ENCODE data around the gene SPTLC1.
"Not testable (repeated sequence)": the region's sequence is repeated elsewhere in the genome, so short reads cannot be mapped to it uniquely, and the experiment has no call there.

Gene SPTLC1

GRCh38 chr9:92140754-92141143 is 25.5 kb upstream of the SPTLC1 start:
- TF ChIP-seq MAX (IDR thresholded peaks at IDR 0.05; ENCODE audit: low read depth, low read length) = no peak
- TF ChIP-seq MYC (IDR thresholded peaks at IDR 0.05; ENCODE audit: low read depth, low read length) = no peak
- TF ChIP-seq CTCF (IDR thresholded peaks at IDR 0.05; ENCODE audit: low read depth, low read length) = no peak
- no peak for TF ChIP-seq POLR2A (IDR thresholded peaks at IDR 0.05; ENCODE audit: extremely low read depth, insufficient read length)
- no peak overlapping the region for H3K4me3 ChIP-seq (ENCODE audit: low read depth, low read length)
- DNase-seq (ENCODE audit: low read depth) = no peak

- peak; percentile 78 for DNase-seq (ENCODE audit: low read depth)
- H3K4me3 ChIP-seq (ENCODE audit: low read depth, low read length) = no peak overlapping the region
Observed at GRCh38 chr9:92140074-92140753, 25.0 kb upstream of the SPTLC1 start.

GRCh38 chr9:92138960-92139540 is 23.8 kb upstream of the SPTLC1 start:
- not testable (repeated sequence) for DNase-seq (ENCODE audit: low read depth); H3K4me3 ChIP-seq (ENCODE audit: low read depth, low read length)

More at GRCh38 chr9:92140074-92140753, 25.0 kb upstream of the SPTLC1 start:
- TF ChIP-seq MAX (IDR thresholded peaks at IDR 0.05; ENCODE audit: low read depth, low read length) (no peak), CTCF (IDR thresholded peaks at IDR 0.05; ENCODE audit: low read depth, low read length) (peak; percentile 82), POLR2A (IDR thresholded peaks at IDR 0.05; ENCODE audit: extremely low read depth, insufficient read length) (no peak)

- H3K4me3 ChIP-seq (ENCODE audit: low read depth, low read length) = no peak overlapping the region
- DNase-seq (ENCODE audit: low read depth) = peak; percentile 73
- TF ChIP-seq MYC (IDR thresholded peaks at IDR 0.05; ENCODE audit: low read depth, low read length) = no peak
- peak; percentile 63 for TF ChIP-seq CTCF (IDR thresholded peaks at IDR 0.05; ENCODE audit: low read depth, low read length)
Observed at GRCh38 chr9:92138157-92138959, 23.1 kb upstream of the SPTLC1 start.

GRCh38 chr9:92136184-92136858 is 21.1 kb upstream of the SPTLC1 start:
- DNase-seq (ENCODE audit: low read depth) = no peak
- no peak for TF ChIP-seq POLR2A (IDR thresholded peaks at IDR 0.05; ENCODE audit: extremely low read depth, insufficient read length)
- no peak for TF ChIP-seq CTCF (IDR thresholded peaks at IDR 0.05; ENCODE audit: low read depth, low read length)
- TF ChIP-seq MYC (IDR thresholded peaks at IDR 0.05; ENCODE audit: low read depth, low read length) = no peak
- TF ChIP-seq MAX (IDR thresholded peaks at IDR 0.05; ENCODE audit: low read depth, low read length) = no peak
- H3K4me3 ChIP-seq (ENCODE audit: low read depth, low read length) = no peak overlapping the region

- TF ChIP-seq CTCF (IDR thresholded peaks at IDR 0.05; ENCODE audit: low read depth, low read length) (no peak), MAX (IDR thresholded peaks at IDR 0.05; ENCODE audit: low read depth, low read length) (no peak), MYC (IDR thresholded peaks at IDR 0.05; ENCODE audit: low read depth, low read length) (no peak), POLR2A (IDR thresholded peaks at IDR 0.05; ENCODE audit: extremely low read depth, insufficient read length) (no peak)
- no peak for DNase-seq (ENCODE audit: low read depth)
Observed at GRCh38 chr9:92135576-92135975, 20.4 kb upstream of the SPTLC1 start.

More at GRCh38 chr9:92135576-92135975, 20.4 kb upstream of the SPTLC1 start:
- H3K4me3 ChIP-seq (ENCODE audit: low read depth, low read length) = no peak overlapping the region

Data from NB4 (cell line).